Stimulated activated CD8-positive, alpha-beta memory T cell treated with anti-CD3 and anti-CD28 coated beads, Interleukin-15, amount 100 ng/mL, for 1 hour (primary cell): ENCODE results near the gene PLK3.
A peak's percentile ranks its signal among the peaks of the same experiment; 100 is the strongest.
"Not testable (repeated sequence)": the region's sequence is repeated elsewhere in the genome, so short reads cannot be mapped to it uniquely, and the experiment has no call there.

Experiments used
- DNase-seq: peaks from one replicate; pipeline ENCODE4 v3.0.0-alpha.2; 2020; ENCODE audit warnings: low read depth

Gene PLK3

DNA sequence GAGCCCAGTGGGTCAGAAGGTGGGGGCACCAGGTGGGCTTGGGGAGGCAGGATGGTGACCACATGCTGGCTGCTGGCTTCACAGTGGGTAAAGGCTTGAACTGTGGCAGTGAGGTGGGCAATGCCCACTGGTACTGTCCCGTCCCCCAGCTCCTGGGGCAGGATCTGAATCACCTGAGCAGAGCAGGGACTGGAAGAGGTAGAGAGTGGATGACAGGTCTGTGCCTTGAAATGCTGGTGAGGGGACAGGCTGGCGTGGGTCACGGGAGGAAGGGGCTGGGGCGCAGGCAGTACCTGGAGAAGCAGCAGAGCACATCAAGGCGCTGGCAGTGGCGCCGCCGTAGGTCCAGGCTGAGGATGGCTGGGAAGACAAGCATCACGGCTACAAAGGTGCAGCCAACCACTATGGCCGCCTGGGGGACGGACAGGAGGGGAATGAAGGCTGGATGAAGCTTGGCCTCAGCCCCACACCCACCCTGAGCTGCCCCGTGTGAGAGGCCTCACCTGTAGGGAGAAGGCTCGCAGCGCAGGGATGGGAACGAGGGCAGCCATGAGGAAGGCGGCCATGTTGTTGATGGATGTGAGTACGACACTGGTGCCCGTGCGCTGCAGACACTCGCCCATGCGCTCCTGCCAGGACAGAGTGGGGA is 27.9 kb downstream of the PLK3 start:
- no peak for DNase-seq

DNA sequence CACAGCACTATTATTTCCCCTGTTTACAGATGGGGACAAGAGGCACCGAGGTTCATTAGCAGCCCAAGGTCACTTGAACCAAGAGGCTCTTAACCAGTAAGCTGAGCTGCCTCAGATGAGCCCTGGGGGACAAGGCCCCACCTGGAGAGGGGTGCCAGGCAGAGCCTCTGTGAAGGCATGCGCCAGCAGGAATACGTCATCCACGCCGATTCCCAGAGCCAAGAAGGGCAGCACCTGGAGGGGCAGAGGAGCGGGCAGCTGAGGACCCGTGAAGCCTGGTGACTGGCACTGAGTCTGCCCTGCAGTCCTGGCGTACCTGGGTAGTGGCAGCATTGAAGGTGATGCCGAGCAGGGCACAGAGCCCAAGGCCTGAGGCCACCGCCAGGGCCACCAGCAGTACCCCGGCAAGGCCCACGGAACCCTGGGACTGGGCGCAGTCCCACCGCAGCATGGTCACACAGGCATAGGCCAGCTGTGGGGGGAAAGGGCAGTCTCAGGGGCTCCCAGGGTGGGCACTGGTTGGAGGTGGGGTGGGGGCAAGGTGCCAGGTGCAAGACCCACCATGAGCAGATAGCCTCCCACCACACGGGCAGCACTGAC is 28.8 kb downstream of the PLK3 start:
- no peak for DNase-seq

- DNase-seq = no peak
These were observed 29.6 kb downstream of the PLK3 start for GRCh38 chr1:44829506-44830384.

GRCh38 chr1:44830900-44831304 is 30.7 kb downstream of the PLK3 start:
- DNase-seq = no peak

- DNase-seq = no peak
These were observed 31.3 kb downstream of the PLK3 start for GRCh38 chr1:44831516-44831915.

GRCh38 chr1:44832056-44832705 is 32.0 kb downstream of the PLK3 start:
- no peak for DNase-seq

DNA sequence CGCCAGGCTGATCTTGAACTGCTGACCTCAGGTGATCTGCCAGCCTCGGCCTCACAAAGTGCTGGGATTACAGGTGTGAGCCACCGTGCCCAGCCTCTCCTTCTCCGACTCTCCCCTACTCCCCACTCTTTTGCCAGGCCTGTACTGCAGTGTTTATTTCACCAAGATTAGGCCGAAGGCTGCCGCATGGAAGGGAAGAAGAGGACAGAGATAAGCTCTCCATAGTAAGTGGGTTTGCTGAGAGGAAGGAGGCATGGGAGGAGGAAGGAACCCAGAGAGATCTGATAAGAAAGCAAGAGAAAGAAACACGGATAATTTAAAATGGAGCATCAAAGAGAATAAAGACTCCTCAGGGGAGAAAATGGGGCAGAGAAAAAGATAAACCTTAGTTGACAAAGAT is 34.2 kb downstream of the PLK3 start:
- DNase-seq = no peak

- peak; percentile 84 for DNase-seq
These were observed 35.8 kb downstream of the PLK3 start for GRCh38 chr1:44835738-44836675.

- DNase-seq = not testable (repeated sequence)
These were observed 38.1 kb downstream of the PLK3 start for GRCh38 chr1:44838294-44838693.

DNA sequence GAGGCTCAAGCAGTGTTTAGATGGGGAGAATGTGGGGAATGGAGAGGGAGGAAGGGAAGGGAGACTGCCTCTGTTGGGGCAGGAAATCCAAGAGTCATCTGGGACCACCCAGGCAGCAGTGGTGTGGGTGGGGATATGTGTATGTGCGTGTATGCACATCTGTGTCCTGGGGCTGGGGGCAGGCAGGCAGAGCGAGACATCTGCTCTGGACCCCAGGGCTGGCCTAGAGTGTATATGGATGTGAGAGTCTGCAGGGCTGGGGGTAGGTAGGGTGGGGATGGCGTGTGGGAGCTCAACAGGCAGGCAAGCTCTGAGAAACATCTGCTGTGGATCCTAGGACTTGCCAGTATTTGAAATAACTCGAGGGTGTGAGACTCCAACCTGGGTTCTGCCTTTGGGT is 39.4 kb downstream of the PLK3 start:
- DNase-seq = no peak

GRCh38 chr1:44842486-44842861 is 42.3 kb downstream of the PLK3 start:
- no peak for DNase-seq

DNA sequence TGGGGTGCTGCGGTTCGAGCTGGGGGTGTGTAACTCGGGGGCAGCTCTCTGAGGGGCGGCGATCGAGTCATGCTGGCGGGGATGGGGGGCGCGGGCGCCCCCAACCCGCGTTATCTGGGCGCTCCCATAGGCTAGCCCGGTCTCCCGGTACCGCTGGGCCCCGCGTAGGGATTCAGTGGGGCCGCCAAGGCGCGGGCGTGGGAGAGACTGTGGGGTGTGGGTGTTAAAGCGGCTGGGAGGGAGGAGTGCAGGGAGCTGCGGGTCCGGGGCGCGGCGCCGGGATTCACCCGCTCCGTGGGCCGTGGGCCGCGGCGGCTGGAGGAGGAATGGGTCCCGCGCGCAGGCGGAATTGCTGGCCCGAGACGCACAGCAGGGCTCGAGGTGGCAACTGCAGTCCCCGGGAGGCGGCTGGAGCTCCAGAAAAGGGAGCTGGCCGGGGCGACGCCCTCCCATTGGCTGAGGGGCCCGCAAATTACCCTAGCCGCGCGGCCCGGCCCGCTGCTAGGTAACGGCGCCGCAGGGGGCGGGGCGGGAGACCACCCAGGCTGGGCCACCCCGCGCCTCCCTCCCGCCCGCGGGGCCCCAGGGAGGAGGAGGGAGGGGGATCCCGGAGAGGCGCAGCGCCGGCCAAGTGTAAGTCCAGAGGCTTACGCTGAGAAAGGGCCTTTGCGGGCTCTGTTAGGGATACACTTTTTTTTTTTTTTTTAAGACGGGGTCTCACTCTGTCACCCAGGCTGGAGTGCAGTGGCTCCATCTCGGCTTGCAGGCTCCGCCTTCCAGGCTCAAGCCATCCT is 42.9 kb downstream of the PLK3 start, which contains the start of gene PTCH2:
Gene PTCH2, minus strand, starts transcription at position 392 of the 794 bp plus-strand sequence. Its CDS starts 321 bp downstream, at position 71.
- no peak for DNase-seq

- no peak for DNase-seq
These were observed 46.8 kb downstream of the PLK3 start for GRCh38 chr1:44846985-44847384.

DNA sequence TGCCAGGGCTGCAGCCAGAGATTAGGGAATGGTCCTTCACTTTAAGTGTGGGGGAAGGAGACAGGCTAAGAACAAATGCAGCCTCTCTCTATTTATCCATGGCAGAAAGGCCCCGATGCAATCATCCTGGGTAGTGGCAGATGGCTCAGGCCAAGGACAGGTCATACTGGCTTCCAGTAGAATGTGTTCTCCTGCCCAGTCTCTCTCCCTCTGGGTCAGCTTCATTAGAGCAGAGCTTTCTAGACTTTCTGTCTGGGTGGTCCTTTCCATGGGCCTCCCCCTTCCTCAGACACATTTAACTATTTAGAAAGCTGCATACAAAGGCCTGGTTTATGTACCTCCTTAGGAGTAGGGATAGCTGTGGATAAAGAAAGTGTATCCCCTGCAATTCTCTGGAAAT is 47.7 kb downstream of the PLK3 start:
- no peak for DNase-seq

DNA sequence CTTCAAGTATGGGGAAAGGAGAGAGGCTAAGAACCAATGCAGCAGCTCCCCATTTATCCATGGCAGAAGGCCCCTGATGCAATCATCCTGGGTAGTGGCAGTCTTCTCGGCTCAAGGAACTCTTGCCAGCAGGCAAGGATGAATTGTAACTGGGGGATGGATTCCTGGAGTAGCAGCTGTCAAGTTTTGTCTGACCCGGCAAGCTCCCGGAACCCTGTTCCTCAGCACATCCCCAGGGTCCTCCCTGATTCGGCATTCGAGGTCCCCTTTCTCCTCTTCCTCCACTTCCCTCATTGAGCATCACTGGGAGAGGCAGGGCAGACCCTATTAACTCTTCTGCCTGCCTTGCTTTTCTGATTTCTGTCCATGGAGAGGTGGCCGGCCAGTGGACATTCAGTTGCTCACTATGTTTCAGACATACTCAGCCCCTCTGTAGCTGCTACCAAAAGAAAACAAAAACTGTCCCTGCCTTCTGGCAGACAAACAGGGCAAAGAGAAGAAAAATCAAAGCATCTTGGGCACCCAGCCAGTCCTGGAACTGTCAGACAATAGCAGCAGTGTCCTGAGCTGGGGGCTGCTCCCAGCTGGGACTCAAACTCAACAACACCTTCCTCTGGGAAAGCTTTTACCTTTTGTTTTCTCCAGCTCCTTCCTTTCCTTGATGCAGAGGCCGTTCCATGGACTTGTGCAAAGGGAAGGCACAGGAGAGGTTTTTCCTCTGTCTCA is 48.4 kb downstream of the PLK3 start:
- DNase-seq = no peak

DNA sequence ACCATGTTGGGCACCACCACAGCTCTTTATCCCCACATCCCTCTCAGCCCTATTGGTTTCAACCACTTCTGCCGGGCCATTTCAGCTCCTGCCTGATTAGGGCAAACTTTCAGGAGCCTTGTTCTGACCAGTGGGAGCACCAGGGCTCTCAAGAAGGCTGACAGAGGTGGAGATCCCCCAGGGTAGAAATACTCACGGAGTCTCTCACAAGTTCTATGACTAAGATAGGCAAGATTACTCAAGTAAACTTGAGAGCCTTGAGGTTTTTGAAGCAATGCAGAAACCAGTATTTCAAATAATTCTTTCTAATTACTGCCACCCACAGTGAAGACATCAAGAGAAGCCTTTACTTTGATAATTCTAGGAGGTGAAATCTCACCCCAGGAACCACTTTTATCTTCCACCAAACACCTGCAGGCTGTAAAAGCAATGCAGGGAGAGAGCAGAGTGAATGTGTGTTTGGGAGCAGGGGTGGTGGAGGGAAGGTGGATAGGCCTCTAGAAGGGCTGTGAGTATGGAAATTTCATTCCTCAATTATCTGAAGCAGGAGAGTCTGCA is 49.5 kb downstream of the PLK3 start:
- DNase-seq = no peak

GRCh38 chr1:44851308-44851707 is 51.1 kb downstream of the PLK3 start:
- no peak for DNase-seq

DNA sequence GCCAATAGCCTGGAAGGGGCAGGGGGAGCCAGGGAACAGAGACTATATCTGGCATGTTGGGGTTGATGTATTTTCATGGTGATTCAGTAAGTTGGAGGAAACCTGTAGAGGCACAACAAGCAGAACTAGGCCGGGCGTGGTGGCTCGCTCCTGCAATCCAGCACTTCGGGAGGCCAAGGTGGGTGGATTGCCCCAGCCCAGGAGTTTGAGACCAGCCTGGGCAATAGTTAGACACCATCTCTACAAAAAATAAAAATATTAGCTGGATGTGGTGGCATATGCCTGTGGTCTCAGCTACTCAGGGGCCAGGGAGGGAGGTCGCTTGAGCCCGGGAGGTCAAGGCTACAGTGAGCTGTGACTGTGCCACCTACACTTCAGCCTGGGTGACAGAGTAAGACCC is 53.0 kb downstream of the PLK3 start:
- DNase-seq = no peak

- DNase-seq = no peak
These were observed 54.8 kb downstream of the PLK3 start for GRCh38 chr1:44854970-44855369.
